ENCODE results near the gene ADAMTS17.

The ADAMTS17 gene

DNA sequence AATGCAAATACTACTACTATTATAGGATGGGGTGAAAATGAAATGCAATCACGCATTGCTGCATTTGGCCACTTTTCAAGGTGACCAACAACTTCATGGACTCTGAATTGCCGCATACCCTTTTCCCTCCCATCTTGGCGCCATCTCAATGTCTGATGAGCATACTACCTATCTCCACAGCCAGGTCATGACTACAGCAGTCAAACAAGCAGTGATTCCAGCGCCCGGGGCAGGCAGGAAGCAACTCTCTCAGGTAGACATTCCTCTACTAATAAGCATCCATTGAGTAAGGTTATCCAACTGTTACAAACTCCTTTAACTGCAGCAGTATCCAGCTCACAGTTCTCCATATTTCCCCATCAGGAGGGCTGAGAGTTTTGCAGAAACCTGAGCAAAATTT, 155.4 kb downstream of the ADAMTS17 start:
- no peak for ATAC-seq
- Mint-ChIP-seq H3K4me3 (no peak overlapping the region), H3K4me1 (no peaks in the 10 kb centered on the region), H3K27me3 (no peaks in the 10 kb centered on the region), H3K9me3 (peaks cover 5% of the 10 kb centered on the region), H3K27ac (no peak overlapping the region), H3K36me3 (no peaks in the 10 kb centered on the region)

DNA sequence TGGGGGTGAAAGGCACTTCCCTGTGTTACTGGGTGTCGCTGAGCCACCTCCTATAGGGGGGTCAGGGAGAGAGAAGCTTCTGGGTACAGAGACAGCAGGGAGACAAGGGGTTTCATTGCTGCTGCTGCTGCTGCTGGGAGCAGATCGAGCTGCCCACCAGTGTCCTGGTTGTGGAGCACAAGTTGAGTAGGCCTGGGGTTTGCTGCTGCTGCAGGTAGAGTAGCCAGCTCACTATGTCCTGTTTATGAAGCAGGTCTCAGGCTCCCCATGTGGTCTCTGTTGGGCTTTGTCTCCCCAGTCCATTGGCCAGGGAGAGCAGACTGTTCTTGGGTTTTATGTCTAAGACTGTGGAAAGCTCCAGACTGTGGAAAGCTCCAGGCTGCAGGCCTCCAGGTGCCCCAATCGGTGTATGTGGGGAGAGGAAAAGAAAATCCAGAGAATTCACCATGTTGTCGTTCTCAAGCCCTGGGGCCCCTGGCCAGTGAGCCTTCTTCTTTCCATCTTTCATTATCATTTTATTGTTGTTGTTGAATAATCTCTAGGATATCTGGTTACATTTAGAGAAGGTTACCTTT, 157.8 kb downstream of the ADAMTS17 start:
- Mint-ChIP-seq H3K4me3 (no peak overlapping the region), H3K4me1 (no peaks in the 10 kb centered on the region), H3K27me3 (no peaks in the 10 kb centered on the region), H3K36me3 (no peaks in the 10 kb centered on the region), H3K27ac (no peak overlapping the region), H3K9me3 (peaks cover 5% of the 10 kb centered on the region)
- ATAC-seq = no peak

DNA sequence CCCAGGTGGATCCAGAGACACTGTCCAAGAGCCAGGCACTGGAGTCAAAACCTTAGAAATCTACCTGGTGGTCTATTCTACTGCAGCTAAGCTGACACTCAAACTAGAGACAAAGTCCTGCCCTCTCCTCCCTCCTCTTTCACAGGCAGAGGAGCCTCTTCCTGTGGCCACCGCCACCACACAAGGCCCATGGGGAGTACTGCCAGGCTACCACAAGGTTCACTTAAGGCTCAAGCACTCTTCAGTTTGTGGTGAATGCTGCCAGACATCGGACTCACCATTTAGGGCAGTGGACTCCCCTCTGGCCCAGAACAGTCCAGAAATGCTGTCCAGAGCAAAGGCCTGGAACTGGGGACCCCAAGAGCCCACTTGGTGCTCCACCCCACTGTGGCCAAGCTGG, 160.9 kb downstream of the ADAMTS17 start:
- Mint-ChIP-seq H3K4me1 (no peaks in the 10 kb centered on the region), H3K27me3 (no peaks in the 10 kb centered on the region), H3K4me3 (no peak overlapping the region), H3K36me3 (no peaks in the 10 kb centered on the region), H3K27ac (no peak overlapping the region), H3K9me3 (peaks cover 2% of the 10 kb centered on the region)
- ATAC-seq = no peak

DNA sequence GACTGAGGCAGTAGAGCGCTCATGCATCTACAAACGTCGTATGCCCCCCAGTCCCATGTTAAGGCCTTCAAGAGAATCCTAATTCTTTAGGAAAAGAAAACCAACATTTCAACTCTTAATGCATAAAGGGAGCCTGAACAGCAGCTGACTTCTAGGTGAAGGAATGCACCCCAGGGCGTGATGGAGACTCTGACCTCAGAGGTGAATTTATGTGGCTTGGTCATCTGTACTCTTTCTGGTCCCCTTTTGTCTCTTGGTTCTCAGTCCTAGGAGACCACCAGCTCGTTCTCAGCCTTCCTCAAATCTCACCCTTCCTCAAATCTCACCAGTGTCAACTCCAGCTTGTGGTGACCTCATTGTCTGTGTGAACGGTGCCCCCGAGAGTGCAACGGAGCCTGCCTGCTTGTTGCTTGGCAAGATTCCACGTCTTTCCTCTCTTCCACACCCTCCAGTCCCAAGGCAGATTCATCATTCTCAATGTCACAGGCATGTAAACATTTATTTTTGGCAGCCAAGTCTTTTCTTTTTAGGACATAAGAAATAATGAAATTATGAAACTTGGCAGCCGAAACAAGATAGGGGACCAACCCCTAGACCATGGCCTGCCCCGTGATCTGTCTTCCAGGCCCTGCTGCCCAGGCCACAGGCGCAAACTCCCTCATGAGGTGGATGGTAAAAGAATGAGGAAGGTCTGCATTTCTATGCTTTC, 166.2 kb downstream of the ADAMTS17 start:
- Mint-ChIP-seq H3K9me3 (peaks cover 5% of the 10 kb centered on the region), H3K27ac (no peak overlapping the region), H3K27me3 (no peaks in the 10 kb centered on the region), H3K36me3 (no peaks in the 10 kb centered on the region), H3K4me1 (no peaks in the 10 kb centered on the region), H3K4me3 (no peak overlapping the region)
- ATAC-seq = no peak

DNA sequence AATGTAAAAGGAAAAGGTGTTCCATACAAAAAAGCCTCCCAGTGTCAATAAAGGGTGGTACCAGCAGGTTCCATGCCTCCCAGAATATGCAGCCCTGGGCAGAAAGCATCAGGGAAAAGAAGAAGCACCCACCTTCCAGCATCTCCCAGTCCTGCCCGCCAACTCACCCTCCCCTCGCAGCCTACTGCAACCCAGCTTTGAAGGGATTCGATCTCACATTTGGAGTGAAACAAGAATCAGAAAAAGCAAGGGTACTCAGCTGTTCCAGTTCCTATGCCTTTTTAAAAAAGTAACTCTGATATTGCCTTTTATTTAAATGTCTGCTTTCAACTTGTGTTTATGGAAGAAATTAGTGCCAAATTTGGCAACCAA, 166.9 kb downstream of the ADAMTS17 start:
- peaks cover 5% of the 10 kb centered on the region for H3K9me3 Mint-ChIP-seq
- H3K36me3 Mint-ChIP-seq = no peaks in the 10 kb centered on the region
- ATAC-seq = no peak
- no peak overlapping the region for H3K27ac Mint-ChIP-seq
- no peaks in the 10 kb centered on the region for H3K27me3 Mint-ChIP-seq
- H3K4me1 Mint-ChIP-seq = no peaks in the 10 kb centered on the region
- H3K4me3 Mint-ChIP-seq = no peak overlapping the region

DNA sequence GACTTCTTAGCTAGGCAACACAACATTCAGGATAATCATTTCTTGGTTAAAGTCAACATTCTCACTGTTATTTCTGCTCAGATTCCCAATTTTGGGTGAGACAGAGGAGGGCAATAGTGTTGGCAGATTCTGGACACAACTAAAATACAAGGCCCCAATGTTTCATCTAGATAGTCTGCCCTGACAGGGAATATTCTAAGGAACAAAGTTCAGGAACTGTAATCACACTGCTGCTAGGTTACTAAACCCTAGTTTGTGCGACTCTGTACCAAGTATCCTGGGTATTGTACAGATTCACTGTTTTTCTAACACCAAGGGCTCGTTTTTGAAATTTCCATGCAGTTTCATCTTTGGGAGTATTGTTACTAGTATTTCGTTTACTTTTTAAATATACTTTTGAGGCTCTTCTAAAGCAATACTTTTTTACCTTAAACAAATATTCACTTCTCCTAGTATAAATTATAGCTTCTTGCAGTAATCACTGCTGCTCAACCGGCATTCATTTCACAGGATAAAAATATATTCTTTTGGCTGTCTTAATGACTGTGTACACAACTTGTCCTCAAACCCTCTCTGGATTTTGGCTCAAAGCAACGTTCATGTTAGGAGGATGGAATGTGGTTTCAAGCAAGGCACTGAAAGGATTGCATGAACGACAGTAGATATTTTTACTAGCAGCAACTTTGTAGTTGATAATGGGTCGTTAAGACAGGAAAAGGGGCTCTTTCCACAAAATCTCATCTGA, 167.4 kb downstream of the ADAMTS17 start:
- H3K27me3 Mint-ChIP-seq = no peaks in the 10 kb centered on the region
- no peaks in the 10 kb centered on the region for H3K36me3 Mint-ChIP-seq
- H3K4me1 Mint-ChIP-seq = no peaks in the 10 kb centered on the region
- H3K27ac Mint-ChIP-seq = no peak overlapping the region
- H3K4me3 Mint-ChIP-seq = no peak overlapping the region
- ATAC-seq = no peak
- H3K9me3 Mint-ChIP-seq = peaks cover 5% of the 10 kb centered on the region

DNA sequence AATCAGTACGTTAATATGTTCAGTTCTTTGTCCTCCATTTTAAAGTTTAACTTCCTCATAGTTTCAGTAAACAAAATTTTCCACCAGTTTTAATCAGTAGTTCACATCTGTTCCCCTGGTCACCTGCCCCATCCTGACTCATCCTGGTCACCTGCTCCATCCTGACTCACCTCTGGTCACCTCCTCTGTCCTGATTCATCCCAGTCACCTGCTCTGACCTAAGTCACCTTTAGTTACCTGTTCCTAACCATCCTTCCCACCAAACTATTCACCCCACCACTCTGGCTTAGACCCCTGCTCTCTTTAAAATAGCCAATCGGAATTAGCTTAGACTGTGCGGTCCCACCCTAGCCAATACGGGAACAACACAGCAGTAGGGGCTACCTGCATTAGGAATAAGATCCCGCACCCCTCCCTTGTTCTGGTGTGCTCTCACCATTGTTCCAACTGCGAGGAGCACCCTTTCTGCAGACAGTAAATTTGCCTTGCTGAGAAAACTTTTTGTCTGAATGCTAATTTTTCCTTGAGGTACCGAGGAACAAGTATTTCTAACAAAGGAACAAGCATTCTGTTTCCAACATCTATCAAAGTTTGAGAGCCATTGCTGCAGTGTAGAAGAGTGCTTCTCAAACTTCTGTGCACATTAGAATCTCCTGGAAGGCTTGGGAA, 169.3 kb downstream of the ADAMTS17 start:
- H3K27ac Mint-ChIP-seq = no peak overlapping the region
- ATAC-seq = no peak
- no peaks in the 10 kb centered on the region for H3K36me3 Mint-ChIP-seq
- peaks cover 16% of the 10 kb centered on the region for H3K27me3 Mint-ChIP-seq
- H3K9me3 Mint-ChIP-seq = peaks cover 5% of the 10 kb centered on the region
- H3K4me3 Mint-ChIP-seq = no peak overlapping the region
- no peaks in the 10 kb centered on the region for H3K4me1 Mint-ChIP-seq

GRCh38 chr15:100171411-100171810, 170.4 kb downstream of the ADAMTS17 start:
- no peak overlapping the region for H3K27ac Mint-ChIP-seq
- no peaks in the 10 kb centered on the region for H3K36me3 Mint-ChIP-seq
- ATAC-seq = no peak
- no peaks in the 10 kb centered on the region for H3K4me1 Mint-ChIP-seq
- peaks cover 17% of the 10 kb centered on the region for H3K27me3 Mint-ChIP-seq
- peaks cover 5% of the 10 kb centered on the region for H3K9me3 Mint-ChIP-seq
- H3K4me3 Mint-ChIP-seq = no peak overlapping the region

DNA sequence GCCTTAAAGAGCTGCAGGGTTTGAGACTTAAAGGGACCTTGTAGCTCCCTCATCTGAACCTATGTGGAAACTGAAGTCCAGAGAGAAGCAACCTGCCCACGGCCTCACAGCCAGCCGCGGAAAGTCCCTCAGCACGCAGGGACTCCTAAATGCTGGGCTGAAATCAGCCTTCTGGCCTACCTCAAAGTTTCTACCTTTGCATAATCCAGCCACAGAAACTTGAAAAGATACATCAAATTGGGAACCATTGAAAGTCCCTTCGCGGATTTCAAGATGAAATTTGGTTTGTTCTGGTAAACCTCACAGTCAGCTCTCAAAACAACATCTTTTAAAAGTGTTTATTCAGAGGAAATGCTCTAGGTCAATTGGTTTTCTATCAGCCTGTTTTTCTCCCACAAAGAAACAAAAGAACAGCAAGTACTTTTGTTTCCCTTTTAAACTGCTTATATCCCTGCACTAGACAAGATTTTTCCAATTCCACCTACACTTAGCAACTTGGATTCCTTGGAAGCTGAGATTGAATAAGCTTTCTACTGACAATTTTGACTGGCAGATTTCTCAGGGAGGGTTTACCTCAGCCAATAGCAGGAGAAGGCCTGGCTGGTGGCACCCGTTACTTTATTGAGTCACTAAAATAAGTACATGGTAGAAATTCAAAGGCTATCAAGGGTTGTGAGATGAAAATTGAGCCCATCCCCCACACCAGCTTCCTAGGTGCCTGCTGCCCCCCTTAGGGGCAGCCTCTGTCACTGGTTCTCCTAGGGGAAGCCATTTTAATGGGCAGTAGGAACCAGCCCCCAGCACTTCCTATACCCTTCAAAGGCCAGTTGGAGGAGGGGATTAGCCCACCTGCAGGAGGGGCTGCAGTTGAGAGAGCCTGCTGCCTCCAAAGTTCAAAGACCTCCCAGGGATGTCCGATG, 171.2 kb downstream of the ADAMTS17 start:
- peaks cover 4% of the 10 kb centered on the region for H3K9me3 Mint-ChIP-seq
- no peak overlapping the region for H3K4me3 Mint-ChIP-seq
- peak; percentile 71 for ATAC-seq

DNA sequence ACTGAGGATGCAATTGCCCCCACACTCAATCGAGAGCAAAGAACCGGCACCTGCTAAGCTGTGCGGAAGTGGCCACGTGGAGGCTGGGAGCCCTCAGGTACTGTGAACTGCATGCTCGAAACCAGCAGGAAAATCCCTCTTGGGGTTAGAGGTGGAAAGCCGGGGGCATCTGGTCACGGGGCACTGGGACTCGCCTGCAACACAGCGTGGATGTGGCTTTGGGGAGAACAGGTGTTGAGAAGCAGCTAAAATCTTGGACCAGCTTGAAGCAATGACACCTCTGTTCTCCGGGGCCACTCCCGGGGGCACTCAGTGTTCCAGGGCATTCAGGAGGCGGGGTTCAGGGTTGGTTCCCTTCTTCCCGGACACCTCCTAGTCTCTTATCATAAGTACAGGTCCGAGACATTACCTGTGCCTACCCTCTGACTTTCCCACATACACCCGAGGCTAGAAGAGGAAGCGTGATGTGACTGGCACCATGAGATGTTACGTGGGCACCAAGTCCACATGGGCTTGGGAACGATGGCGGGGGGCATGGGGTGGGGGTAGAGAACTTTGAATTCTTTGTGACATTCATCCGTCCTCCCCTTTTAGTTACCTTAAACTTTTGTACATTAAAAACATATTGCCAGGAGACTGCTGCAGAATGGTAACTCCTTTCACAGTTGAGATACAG, 172.0 kb downstream of the ADAMTS17 start:
- no peak overlapping the region for H3K27ac Mint-ChIP-seq
- no peaks in the 10 kb centered on the region for H3K4me1 Mint-ChIP-seq
- no peaks in the 10 kb centered on the region for H3K36me3 Mint-ChIP-seq
- peaks cover 3% of the 10 kb centered on the region for H3K9me3 Mint-ChIP-seq
- no peak for ATAC-seq
- peaks cover 17% of the 10 kb centered on the region for H3K27me3 Mint-ChIP-seq
- no peak overlapping the region for H3K4me3 Mint-ChIP-seq

More for the DNA sequence above, 171.2 kb downstream of the ADAMTS17 start:
- Mint-ChIP-seq H3K4me1 (no peaks in the 10 kb centered on the region), H3K27ac (no peak overlapping the region), H3K36me3 (no peaks in the 10 kb centered on the region), H3K27me3 (peaks cover 17% of the 10 kb centered on the region)

GRCh38 chr15:100168787-100169186, 173.0 kb downstream of the ADAMTS17 start:
- peaks cover 17% of the 10 kb centered on the region for H3K27me3 Mint-ChIP-seq
- no peak for ATAC-seq

GRCh38 chr15:100167884-100168375, 173.8 kb downstream of the ADAMTS17 start:
- Mint-ChIP-seq H3K9me3 (peaks cover 3% of the 10 kb centered on the region), H3K4me3 (no peak overlapping the region), H3K4me1 (no peaks in the 10 kb centered on the region), H3K27me3 (peaks cover 17% of the 10 kb centered on the region), H3K27ac (no peak overlapping the region), H3K36me3 (no peaks in the 10 kb centered on the region)
- no peak for ATAC-seq

More at GRCh38 chr15:100168787-100169186, 173.0 kb downstream of the ADAMTS17 start:
- Mint-ChIP-seq H3K4me1 (no peaks in the 10 kb centered on the region), H3K9me3 (peaks cover 3% of the 10 kb centered on the region), H3K27ac (no peak overlapping the region), H3K36me3 (no peaks in the 10 kb centered on the region), H3K4me3 (no peak overlapping the region)

- ATAC-seq = no peak
- no peak overlapping the region for H3K4me3 Mint-ChIP-seq
- H3K9me3 Mint-ChIP-seq = no peaks in the 10 kb centered on the region
- no peaks in the 10 kb centered on the region for H3K36me3 Mint-ChIP-seq
- no peaks in the 10 kb centered on the region for H3K4me1 Mint-ChIP-seq
- H3K27ac Mint-ChIP-seq = no peak overlapping the region
- H3K27me3 Mint-ChIP-seq = peaks cover 17% of the 10 kb centered on the region
Observed at GRCh38 chr15:100166313-100166712, 175.5 kb downstream of the ADAMTS17 start.

GRCh38 chr15:100163961-100164360, 177.8 kb downstream of the ADAMTS17 start:
- Mint-ChIP-seq H3K4me3 (no peak overlapping the region), H3K36me3 (no peaks in the 10 kb centered on the region), H3K9me3 (no peaks in the 10 kb centered on the region), H3K27ac (no peak overlapping the region), H3K27me3 (peaks cover 16% of the 10 kb centered on the region), H3K4me1 (no peaks in the 10 kb centered on the region)
- ATAC-seq = no peak
